ENCODE data around the gene FBXL7.
A peak's percentile ranks its signal among the peaks of the same experiment; 100 is the strongest.

FBXL7 gene

GRCh38 chr5:15674716-15675115 lies 174.7 kb downstream of the FBXL7 start:
- no peak for DNase-seq (ENCODE audit: low read depth)

GRCh38 chr5:15676591-15676990 lies 176.6 kb downstream of the FBXL7 start:
- no peak for DNase-seq (ENCODE audit: low read depth)

GRCh38 chr5:15679161-15679560 lies 179.2 kb downstream of the FBXL7 start:
- no peak for DNase-seq (ENCODE audit: low read depth)

- DNase-seq (ENCODE audit: low read depth), result no peak
These were observed 180.5 kb downstream of the FBXL7 start for GRCh38 chr5:15680455-15680854.

- DNase-seq (ENCODE audit: low read depth), result no peak
These were observed 182.1 kb downstream of the FBXL7 start for GRCh38 chr5:15682122-15682521.

GRCh38 chr5:15682566-15682965 lies 182.6 kb downstream of the FBXL7 start:
- no peak for DNase-seq (ENCODE audit: low read depth)

GRCh38 chr5:15683332-15683731 lies 183.4 kb downstream of the FBXL7 start:
- DNase-seq (ENCODE audit: low read depth), result no peak

GRCh38 chr5:15687401-15687800 lies 187.4 kb downstream of the FBXL7 start:
- DNase-seq (ENCODE audit: low read depth), result no peak

GRCh38 chr5:15689836-15690235 lies 189.9 kb downstream of the FBXL7 start:
- no peak for DNase-seq (ENCODE audit: low read depth)

GRCh38 chr5:15690611-15691010 lies 190.6 kb downstream of the FBXL7 start:
- no peak for DNase-seq (ENCODE audit: low read depth)

GRCh38 chr5:15691521-15691920 lies 191.5 kb downstream of the FBXL7 start:
- peak; percentile 46 for DNase-seq (ENCODE audit: low read depth)

GRCh38 chr5:15692706-15693381 lies 192.9 kb downstream of the FBXL7 start:
- no peak for DNase-seq (ENCODE audit: low read depth)

GRCh38 chr5:15693382-15693728 lies 193.4 kb downstream of the FBXL7 start:
- no peak for DNase-seq (ENCODE audit: low read depth)

GRCh38 chr5:15693933-15694332 lies 194.0 kb downstream of the FBXL7 start:
- DNase-seq (ENCODE audit: low read depth), result no peak

GRCh38 chr5:15694696-15695214 lies 194.8 kb downstream of the FBXL7 start:
- no peak for DNase-seq (ENCODE audit: low read depth)

GRCh38 chr5:15695215-15695731 lies 195.3 kb downstream of the FBXL7 start:
- peak; percentile 53 for DNase-seq (ENCODE audit: low read depth)

GRCh38 chr5:15700373-15700772 lies 200.4 kb downstream of the FBXL7 start:
- no peak for DNase-seq (ENCODE audit: low read depth)

- peak; percentile 74 for DNase-seq (ENCODE audit: low read depth)
These were observed 202.1 kb downstream of the FBXL7 start for GRCh38 chr5:15702102-15702501.

- DNase-seq (ENCODE audit: low read depth), result no peak
These were observed 203.9 kb downstream of the FBXL7 start for GRCh38 chr5:15703901-15704300.

- peak; percentile 29 for DNase-seq (ENCODE audit: low read depth)
These were observed 204.5 kb downstream of the FBXL7 start for GRCh38 chr5:15704397-15704947.

- DNase-seq (ENCODE audit: low read depth), result no peak
These were observed 207.7 kb downstream of the FBXL7 start for GRCh38 chr5:15707631-15708030.

GRCh38 chr5:15711892-15712291 lies 211.9 kb downstream of the FBXL7 start:
- no peak for DNase-seq (ENCODE audit: low read depth)

GRCh38 chr5:15715535-15715934 lies 215.6 kb downstream of the FBXL7 start:
- no peak for DNase-seq (ENCODE audit: low read depth)

GRCh38 chr5:15715967-15716366 lies 216.0 kb downstream of the FBXL7 start:
- DNase-seq (ENCODE audit: low read depth), result no peak
